HCT116 (cell line): ENCODE measurements around the gene GMDS. TPM values are rescaled to one million over a fixed set of nuclear protein-coding genes. Genes with fewer than 3 reads are reported as not detected.

Experiments
- ATAC-seq: fragments of 200-7000 bp; cut with Tn5 transposase; 2 replicates; pipeline ENCODE4 v1.9.1; 2020; ENCODE audit warnings: mild to moderate bottlenecking, moderate library complexity
- BruUV-seq: library from RNA; stranded (reverse); fragments of 400-500 nt; replicated peaks from 2 replicates; lab custom pipeline; 2021; lab: Mats Ljungman, UMichigan
- CTCF ChIA-PET: fragments of 300-600 bp; sonication (Branson Sonifier 250); formaldehyde crosslinking; loops from one replicate; lab custom pipeline; 2021; ENCODE audit warnings: antibody characterized with exemption; lab: Charles Lee
- POLR2A ChIA-PET: fragments of 300-600, 350-600 bp; sonication (Branson Sonifier 250); formaldehyde crosslinking; loops from one replicate; lab custom pipeline; 2021; ENCODE audit warnings: antibody characterized with exemption; lab: Charles Lee
- RAD21 ChIA-PET, 2 experiments: fragments of 300-600 bp; sonication (Branson Sonifier 250); formaldehyde crosslinking; loops; one replicate each; lab custom pipeline; 2023; ENCODE audit warnings: low total read pairs in 2 of 2; ENCODE audit not compliant: uncharacterized antibody in 2 of 2, unreplicated experiment in 2 of 2, low non-redundant PET in 1 of 2; lab: Charles Lee
- DNase-seq: peaks from one replicate; pipeline ENCODE4 v3.0.0-alpha.2; 2010; ENCODE audit warnings: low read depth, low spot score
- H2AFZ ChIP-seq: fragments of 200-600 bp; shearing (Covaris generic), sonication (generic); 2 replicates; pipeline ENCODE4 v1.6.1; 2017; ENCODE audit warnings: low read depth, mixed run types, mixed read lengths, antibody characterized with exemption, low read length; ENCODE audit not compliant: poor library complexity, severe bottlenecking
- H3K27ac ChIP-seq: 2 replicates; pipeline ENCODE4 v1.5.1; 2012; ENCODE audit warnings: low read depth, low read length
- H3K27me3 ChIP-seq: fragments of 200-600 bp; sonication (generic); 2 replicates; pipeline ENCODE4 v1.6.1; 2016; ENCODE audit warnings: mixed run types, low read length, mixed read lengths; ENCODE audit not compliant: insufficient read depth
- H3K36me3 ChIP-seq, 2 experiments: fragments of 200-500 bp in 1 of 2; fragments of 200-600 bp in 1 of 2; sonication (Bioruptor generic) in 1 of 2; sonication (generic) in 1 of 2; 2 replicates each; pipeline versions ENCODE4 v1.5.1 to v1.6.1; 2014 to 2016; ENCODE audit warnings: low read length in 2 of 2, inconsistent platforms in 1 of 2, mixed read lengths in 1 of 2, mixed run types in 1 of 2; ENCODE audit not compliant: insufficient read depth in 2 of 2, control insufficient read depth in 1 of 2
- H3K4me1 ChIP-seq, 2 experiments: fragments of 200-600 bp in 1 of 2; sonication (generic) in 1 of 2; 2 replicates each; pipeline versions ENCODE4 v1.5.1 to v1.6.1; 2012 to 2017; ENCODE audit warnings: low read length in 2 of 2, inconsistent platforms in 1 of 2, mild to moderate bottlenecking in 1 of 2, mixed read lengths in 1 of 2, mixed run types in 1 of 2, moderate library complexity in 1 of 2; ENCODE audit not compliant: insufficient read depth in 2 of 2, control insufficient read depth in 1 of 2
- H3K4me2 ChIP-seq: fragments of 200-600 bp; sonication (generic); 2 replicates; pipeline ENCODE4 v1.6.1; 2017; ENCODE audit warnings: mixed run types, low read length, mixed read lengths
- H3K4me3 ChIP-seq, 2 experiments: fragments of 200-600 bp in 1 of 2; sonication (generic) in 1 of 2; replicated peaks in 1 of 2; 2 replicates each; pipeline ENCODE4 v1.5.1; 2011 to 2016; ENCODE audit warnings: low read length in 2 of 2, control low read depth in 1 of 2, low read depth in 1 of 2, mild to moderate bottlenecking in 1 of 2, mixed read lengths in 1 of 2, mixed run types in 1 of 2
- H3K79me2 ChIP-seq: fragments of 200-600 bp; sonication (generic); 2 replicates; pipeline ENCODE4 v1.6.1; 2017; ENCODE audit warnings: mild to moderate bottlenecking, mixed run types, low read length, moderate library complexity, mixed read lengths; ENCODE audit not compliant: insufficient read depth
- H3K9ac ChIP-seq: fragments of 200-600 bp; sonication (generic); 2 replicates; pipeline ENCODE4 v1.6.1; 2016; ENCODE audit warnings: low read length, mixed read lengths
- H3K9me2 ChIP-seq: fragments of 200-600 bp; sonication (generic), shearing (Covaris generic); 2 replicates; pipeline ENCODE4 v1.6.1; 2017; ENCODE audit warnings: mixed run types, mild to moderate bottlenecking, moderate library complexity; ENCODE audit not compliant: insufficient read depth
- H3K9me3 ChIP-seq, 2 experiments: fragments of 200-500 bp in 1 of 2; fragments of 200-600 bp in 1 of 2; sonication (Bioruptor generic) in 1 of 2; sonication (generic) in 1 of 2; 2 replicates each; pipeline ENCODE4 v1.6.1; 2014 to 2017; ENCODE audit warnings: low read length in 2 of 2, mixed read lengths in 2 of 2, inconsistent platforms in 1 of 2, low read depth in 1 of 2, mild to moderate bottlenecking in 1 of 2, mixed run types in 1 of 2, moderate library complexity in 1 of 2; ENCODE audit not compliant: control insufficient read depth in 1 of 2, insufficient read depth in 1 of 2
- H4K20me1 ChIP-seq: fragments of 200-600 bp; sonication (generic), shearing (Covaris generic); 2 replicates; pipeline ENCODE4 v1.6.1; 2017; ENCODE audit warnings: mixed run types, mild to moderate bottlenecking, moderate library complexity; ENCODE audit not compliant: insufficient read depth
- CBX3 ChIP-seq: IDR thresholded peaks from 2 replicates; pipeline ENCODE4 v1.6.1; 2012; ENCODE audit warnings: low read depth
- CEBPB ChIP-seq: IDR thresholded peaks from 2 replicates; pipeline ENCODE4 v1.6.1; 2012; ENCODE audit warnings: low read depth
- EGR1 ChIP-seq: IDR thresholded peaks from 2 replicates; pipeline ENCODE4 v1.6.1; 2012; ENCODE audit warnings: low read depth
- ELF1 ChIP-seq: IDR thresholded peaks from 2 replicates; pipeline ENCODE4 v1.6.1; 2012; ENCODE audit warnings: low read depth, borderline replicate concordance
- EZH2 ChIP-seq: fragments of 200-600 bp; sonication (generic); IDR thresholded peaks from 2 replicates; pipeline ENCODE4 v1.6.1; 2017; ENCODE audit warnings: antibody characterized with exemption, mixed run types
- EZH2phosphoT487 ChIP-seq: fragments of 200-600 bp; IDR thresholded peaks from 2 replicates; pipeline ENCODE4 v1.6.1; 2018; ENCODE audit warnings: antibody characterized with exemption, borderline replicate concordance
- POLR2A ChIP-seq: IDR thresholded peaks from 2 replicates; pipeline ENCODE4 v1.7.0; 2011; ENCODE audit warnings: borderline replicate concordance; ENCODE audit not compliant: insufficient read depth, insufficient read length; ENCODE audit errors: extremely low read depth
- POLR2AphosphoS5 ChIP-seq: IDR thresholded peaks from 2 replicates; pipeline ENCODE4 v1.6.1; 2011; ENCODE audit warnings: mild to moderate bottlenecking, low read depth, low read length, moderate library complexity
- RAD21 ChIP-seq: IDR thresholded peaks from 2 replicates; pipeline ENCODE4 v1.6.1; 2012; ENCODE audit warnings: low read depth, mild to moderate bottlenecking
- SP1 ChIP-seq: IDR thresholded peaks from 2 replicates; pipeline ENCODE4 v1.6.1; 2012; ENCODE audit warnings: low read depth
- SRF ChIP-seq: IDR thresholded peaks from 2 replicates; pipeline ENCODE4 v1.6.1; 2012; ENCODE audit warnings: low read depth
- TCF7L2 ChIP-seq: IDR thresholded peaks from 2 replicates; pipeline ENCODE4 v1.7.0; 2011; ENCODE audit warnings: borderline replicate concordance, inconsistent platforms; ENCODE audit not compliant: insufficient read depth, insufficient read length; ENCODE audit errors: extremely low read depth
- YY1 ChIP-seq: IDR thresholded peaks from 2 replicates; pipeline ENCODE4 v1.6.1; 2011; ENCODE audit warnings: low read length, low read depth, moderate library complexity, mild to moderate bottlenecking; ENCODE audit not compliant: insufficient replicate concordance; ENCODE audit errors: extremely low read depth
- ZBTB33 ChIP-seq: IDR thresholded peaks from 2 replicates; pipeline ENCODE4 v1.6.1; 2011; ENCODE audit warnings: mild to moderate bottlenecking, low read length, moderate library complexity; ENCODE audit not compliant: insufficient replicate concordance; ENCODE audit errors: extremely low read depth
- ZFX ChIP-seq: fragments of 450-650 bp; IDR thresholded peaks from 2 replicates; pipeline ENCODE4 v1.6.1; 2017
- ZNF274 ChIP-seq: fragments of 200-500 bp; sonication (Bioruptor generic); IDR thresholded peaks from 2 replicates; pipeline ENCODE4 v1.6.1; 2014; ENCODE audit warnings: mild to moderate bottlenecking, low read depth, low read length, inconsistent platforms
- intact Hi-C: fragments of 100-400 bp; cut with micrococcal nuclease; formaldehyde crosslinking; loops from 2 replicates; pipeline ENCODE4 v1.10.0; 2022
- total RNA-seq: library from RNA; stranded (reverse); gene quantifications from one replicate; pipeline ENCODE4 v1.2.1, GENCODE V29; 2021; ENCODE audit not compliant: unreplicated experiment

The GMDS gene
- total RNA-seq, 1 experiment from 2014 or later: 34.4 TPM

DNA sequence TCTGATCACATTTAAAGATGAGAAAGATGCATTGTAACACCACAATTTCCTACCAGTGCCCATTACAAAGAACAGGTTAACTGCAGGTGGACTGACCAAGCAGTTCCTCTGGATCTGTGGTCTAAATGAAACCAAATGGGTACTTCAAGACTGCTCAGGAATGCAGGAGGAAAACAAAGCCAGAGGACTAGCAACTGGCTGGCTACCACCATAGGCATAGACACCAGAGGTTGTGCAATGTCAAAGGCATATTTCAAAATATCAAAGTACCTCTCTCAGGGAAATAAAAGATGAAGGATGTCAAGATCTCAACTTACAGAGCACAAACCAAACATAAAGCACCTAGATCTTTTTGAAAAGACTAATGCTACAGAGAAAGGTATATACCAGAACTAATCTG lies 65.5 kb downstream of the GMDS start:
- H3K79me2 ChIP-seq: no peaks in the 10 kb centered on the region
- POLR2A ChIA-PET: no interaction called here
- no peak for ATAC-seq

More for the DNA sequence above, 65.5 kb downstream of the GMDS start:
- ChIA-PET RAD21 (no interaction called here), CTCF (no interaction called here)
- H3K4me1 ChIP-seq: no peaks in the 10 kb centered on the region
- no TSS peak for BruUV-seq
- H3K4me2 ChIP-seq: no peak overlapping the region
- H3K36me3 ChIP-seq: no peaks in the 10 kb centered on the region
- H3K9me2 ChIP-seq: no peaks in the 10 kb centered on the region
- no peak overlapping the region for H2AFZ ChIP-seq
- no peak overlapping the region for H3K4me3 ChIP-seq
- H3K27me3 ChIP-seq: no peaks in the 10 kb centered on the region
- intact Hi-C loops: no loop called here
- no peak overlapping the region for H3K9ac ChIP-seq
- H3K27ac ChIP-seq: no peak overlapping the region
- no peaks in the 10 kb centered on the region for H4K20me1 ChIP-seq
- TF ChIP-seq CBX3 (no peak), SP1 (no peak), TCF7L2 (no peak), POLR2AphosphoS5 (no peak), EZH2phosphoT487 (no peak), ZNF274 (no peak), ZFX (no peak), ELF1 (no peak), RAD21 (no peak), SRF (no peak), EGR1 (no peak), ZBTB33 (no peak), CEBPB (no peak), YY1 (no peak), EZH2 (no peak), POLR2A (no peak)
- no peak for DNase-seq
- H3K9me3 ChIP-seq: no peaks in the 10 kb centered on the region; a peak in 1 of 4 replicates
